ENCODE data around the gene ADAMTS18. TPM values are rescaled to one million over a fixed set of nuclear protein-coding genes. Genes with fewer than 3 reads are reported as not detected.
A peak's percentile ranks its signal among the peaks of the same experiment; 100 is the strongest.

Gene ADAMTS18
- total RNA-seq, 2 donors from 2014 or later: not detected

- Histone ChIP-seq H3K27ac (peak overlapping the region in 1 of 2 donors; percentile 21), H3K27me3 (no peaks in the 10 kb centered on the region)
- DNase-seq (ENCODE audit: low spot score): no peak
Observed at GRCh38 chr16:77402118-77402517, 32.7 kb downstream of the ADAMTS18 start.

GRCh38 chr16:77399546-77399945 is 35.3 kb downstream of the ADAMTS18 start:
- no peaks in the 10 kb centered on the region for H3K36me3 ChIP-seq
- H3K4me3 ChIP-seq: no peak overlapping the region
- no peak overlapping the region for H3K27ac ChIP-seq
- H3K9me3 ChIP-seq: no peaks in the 10 kb centered on the region
- no peak for DNase-seq (ENCODE audit: low spot score)
- H3K27me3 ChIP-seq: no peaks in the 10 kb centered on the region
- H3K4me1 ChIP-seq: peaks cover 0 to 5% of the 10 kb centered on the region in 2 donors
- no peak for TF ChIP-seq CTCF (IDR thresholded peaks at IDR 0.05)

More at GRCh38 chr16:77402118-77402517, 32.7 kb downstream of the ADAMTS18 start:
- no peaks in the 10 kb centered on the region for H3K36me3 ChIP-seq
- no peak overlapping the region for H3K4me3 ChIP-seq
- peaks cover 0 to 5% of the 10 kb centered on the region in 2 donors for H3K4me1 ChIP-seq
- peaks cover 0 to 5% of the 10 kb centered on the region in 2 donors for H3K9me3 ChIP-seq
- TF ChIP-seq CTCF (IDR thresholded peaks at IDR 0.05): no peak

GRCh38 chr16:77399066-77399465 is 35.8 kb downstream of the ADAMTS18 start:
- DNase-seq (ENCODE audit: low spot score): no peak
- H3K4me3 ChIP-seq: no peak overlapping the region
- no peaks in the 10 kb centered on the region for H3K36me3 ChIP-seq
- no peaks in the 10 kb centered on the region for H3K27me3 ChIP-seq
- no peak overlapping the region for H3K27ac ChIP-seq
- no peak for TF ChIP-seq CTCF (IDR thresholded peaks at IDR 0.05)
- no peaks in the 10 kb centered on the region for H3K9me3 ChIP-seq
- H3K4me1 ChIP-seq: peaks cover 0 to 5% of the 10 kb centered on the region in 2 donors

GRCh38 chr16:77398495-77398894 is 36.3 kb downstream of the ADAMTS18 start:
- TF ChIP-seq CTCF (IDR thresholded peaks at IDR 0.05): no peak
- peaks cover 0 to 5% of the 10 kb centered on the region in 2 donors for H3K4me1 ChIP-seq
- no peak overlapping the region for H3K27ac ChIP-seq
- DNase-seq (ENCODE audit: low spot score): no peak
- H3K27me3 ChIP-seq: no peaks in the 10 kb centered on the region
- H3K36me3 ChIP-seq: no peaks in the 10 kb centered on the region
- no peaks in the 10 kb centered on the region for H3K9me3 ChIP-seq
- H3K4me3 ChIP-seq: no peak overlapping the region

GRCh38 chr16:77396461-77396860 is 38.4 kb downstream of the ADAMTS18 start:
- Histone ChIP-seq H3K27ac (no peak overlapping the region), H3K4me3 (no peak overlapping the region), H3K4me1 (no peaks in the 10 kb centered on the region), H3K27me3 (no peaks in the 10 kb centered on the region), H3K36me3 (no peaks in the 10 kb centered on the region), H3K9me3 (no peaks in the 10 kb centered on the region)
- TF ChIP-seq CTCF (IDR thresholded peaks at IDR 0.05): no peak
- no peak for DNase-seq (ENCODE audit: low spot score)

- no peak overlapping the region for H3K27ac ChIP-seq
- no peak overlapping the region for H3K4me3 ChIP-seq
- H3K4me1 ChIP-seq: no peaks in the 10 kb centered on the region
- H3K9me3 ChIP-seq: no peaks in the 10 kb centered on the region
- DNase-seq (ENCODE audit: low spot score): no peak
- no peaks in the 10 kb centered on the region for H3K36me3 ChIP-seq
- no peak for TF ChIP-seq CTCF (IDR thresholded peaks at IDR 0.05)
- no peaks in the 10 kb centered on the region for H3K27me3 ChIP-seq
Observed at GRCh38 chr16:77394699-77395098, 40.1 kb downstream of the ADAMTS18 start.

Data from right atrium auricular region (tissue), 2 donors.